ENCODE results near the gene OR5F1. TPM values are rescaled to one million over a fixed set of nuclear protein-coding genes. Genes with fewer than 3 reads are reported as not detected.

Gene OR5F1
- total and polyA plus RNA-seq, 12 donors: not detected

- TF ChIP-seq CTCF (IDR thresholded peaks at IDR 0.05): no peak
- no peak for TF ChIP-seq POLR2A (IDR thresholded peaks at IDR 0.05)
- no peak for DNase-seq
- Histone ChIP-seq H3K27ac (no peak overlapping the region), H3K36me3 (replicated peaks in 1 of 2) (no peaks in the 10 kb centered on the region), H3K4me1 (replicated peaks in 1 of 2) (no peaks in the 10 kb centered on the region), H3K4me3 (no peak overlapping the region), H3K9me3 (replicated peaks in 1 of 3) (no peaks in the 10 kb centered on the region), H3K27me3 (no peaks in the 10 kb centered on the region)
- WGBS, 4 donors: 78 to 89% (median 87%) methylated on average over 3 of the region's 3 CpGs
- intact Hi-C loops (cut with DNase I): no loop called here
These were observed 23.5 kb downstream of the OR5F1 start for GRCh38 chr11:55970935-55971334.

DNA sequence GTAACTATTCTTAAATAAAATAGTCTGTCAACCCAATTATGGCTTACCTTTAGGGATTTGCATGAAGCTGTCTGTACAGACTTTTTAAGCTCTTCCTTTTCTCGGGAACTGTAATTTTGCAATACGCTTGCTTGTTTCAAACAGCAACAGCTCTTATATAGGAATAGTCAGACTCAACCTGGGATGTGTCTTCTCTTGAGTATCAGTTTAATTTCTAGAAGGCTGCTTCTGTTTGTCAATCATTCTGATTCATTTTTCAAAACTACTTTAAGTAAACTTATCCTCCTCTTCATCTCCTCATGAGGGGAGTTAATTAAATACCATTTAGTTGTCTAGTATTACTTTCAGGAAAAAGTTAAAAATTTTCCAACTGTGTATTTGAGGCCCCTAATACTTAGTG, 24.6 kb downstream of the OR5F1 start, which contains the start of gene OR10AG1:
TSS of gene OR10AG1 (minus strand) at position 101 of the 400 bp plus-strand sequence. CDS start at position 63, 38 bp downstream.
- Histone ChIP-seq H3K4me1 (replicated peaks in 1 of 2) (no peaks in the 10 kb centered on the region), H3K27ac (no peak within 1 kb of the TSS), H3K4me3 (no peak within 1 kb of the TSS), H3K27me3 (no peaks in the 10 kb centered on the region), H3K9me3 (replicated peaks in 1 of 3) (no peaks in the 10 kb centered on the region), H3K36me3 (replicated peaks in 1 of 2) (no peaks in the 10 kb centered on the region)
- 73 to 85% (median 76%) methylated on average over 2 of the region's 2 CpGs for WGBS, 4 donors
- DNase-seq: no peak
- intact Hi-C loops (cut with DNase I): no loop called here
- TF ChIP-seq POLR2A (IDR thresholded peaks at IDR 0.05) (no peak), CTCF (IDR thresholded peaks at IDR 0.05) (no peak)

- Histone ChIP-seq H3K27ac (no peak overlapping the region), H3K4me1 (replicated peaks in 1 of 2) (no peaks in the 10 kb centered on the region), H3K36me3 (replicated peaks in 1 of 2) (no peaks in the 10 kb centered on the region), H3K9me3 (replicated peaks in 1 of 3) (no peaks in the 10 kb centered on the region), H3K27me3 (no peaks in the 10 kb centered on the region), H3K4me3 (no peak overlapping the region)
- 69 to 75% (median 73%) methylated on average over 5 of the region's 5 CpGs for WGBS, 4 donors
- TF ChIP-seq POLR2A (IDR thresholded peaks at IDR 0.05): no peak
- no peak for TF ChIP-seq CTCF (IDR thresholded peaks at IDR 0.05)
- no peak for DNase-seq
- intact Hi-C loops (cut with DNase I): no loop called here
These were observed 26.5 kb downstream of the OR5F1 start for GRCh38 chr11:55967914-55968313.

GRCh38 chr11:55966391-55966790, 28.0 kb downstream of the OR5F1 start:
- H3K4me1 ChIP-seq (replicated peaks in 1 of 2): no peaks in the 10 kb centered on the region
- no peak for TF ChIP-seq CTCF (IDR thresholded peaks at IDR 0.05)
- TF ChIP-seq POLR2A (IDR thresholded peaks at IDR 0.05): no peak
- DNase-seq: no peak

More at GRCh38 chr11:55966391-55966790, 28.0 kb downstream of the OR5F1 start:
- Histone ChIP-seq H3K4me3 (no peak overlapping the region), H3K9me3 (replicated peaks in 1 of 3) (no peaks in the 10 kb centered on the region), H3K27ac (no peak overlapping the region), H3K36me3 (replicated peaks in 1 of 2) (no peaks in the 10 kb centered on the region), H3K27me3 (no peaks in the 10 kb centered on the region)
- intact Hi-C loops (cut with DNase I): no loop called here
- 55 to 59% (median 57%) methylated on average over 2 of the region's 2 CpGs for WGBS, 4 donors

All from adrenal gland (tissue), 12 donors.